SK-N-SH (cell line): ENCODE results near the gene WIPF3. TPM values are rescaled to one million over a fixed set of nuclear protein-coding genes. Genes with fewer than 3 reads are reported as not detected.

Source experiments
- CTCF ChIA-PET: fragments of 300-600, 350-600 bp; formaldehyde crosslinking; extraction: SDS; loops from one replicate; lab custom pipeline; 2021; lab: Yijun Ruan, JAX
- POLR2A ChIA-PET: fragments of 350-600 bp; sonication (Branson Sonifier 250); formaldehyde crosslinking; extraction: SDS; loops from one replicate; lab custom pipeline; 2020; ENCODE audit warnings: antibody characterized with exemption, inconsistent platforms; lab: Yijun Ruan, JAX
- DNase-seq: peaks from one replicate; pipeline ENCODE4 v3.0.0; 2012
- H2AFZ ChIP-seq: fragments of 200-600 bp; sonication (generic); 2 replicates; pipeline ENCODE4 v1.8.1; 2016; ENCODE audit warnings: antibody characterized with exemption, mild to moderate bottlenecking, low read depth
- H3F3A ChIP-seq: fragments of 200-600 bp; sonication (generic); replicated peaks from 2 replicates; pipeline ENCODE3; 2016; ENCODE audit warnings: antibody characterized with exemption, mild to moderate bottlenecking; ENCODE audit not compliant: insufficient read depth
- H3K27ac ChIP-seq, 2 experiments: fragments of 200-500 bp in 1 of 2; fragments of 200-600 bp in 1 of 2; sonication (Bioruptor generic) in 1 of 2; sonication (generic), shearing (Covaris generic) in 1 of 2; 2 replicates each; pipeline versions ENCODE4 v1.5.1 to v1.6.1; 2014 to 2016; ENCODE audit warnings: low read depth in 2 of 2, inconsistent platforms in 1 of 2, low read length in 1 of 2, mild to moderate bottlenecking in 1 of 2, mixed read lengths in 1 of 2
- H3K27me3 ChIP-seq: fragments of 200-600 bp; sonication (generic), shearing (Covaris generic); 2 replicates; pipeline ENCODE4 v1.6.1; 2016; ENCODE audit warnings: mixed run types; ENCODE audit not compliant: insufficient read depth
- H3K36me3 ChIP-seq, 2 experiments: fragments of 200-500 bp in 1 of 2; fragments of 200-600 bp in 1 of 2; sonication (Bioruptor generic) in 1 of 2; sonication (generic) in 1 of 2; replicated peaks in 1 of 2; 2 replicates each; pipeline versions ENCODE3 to v1.5.1; 2014 to 2016; ENCODE audit warnings: low read length in 1 of 2, mild to moderate bottlenecking in 1 of 2; ENCODE audit not compliant: insufficient read depth in 2 of 2, control insufficient read depth in 1 of 2
- H3K4me1 ChIP-seq, 2 experiments: fragments of 200-500 bp in 1 of 2; fragments of 200-600 bp in 1 of 2; sonication (Bioruptor generic) in 1 of 2; sonication (generic), shearing (Covaris generic) in 1 of 2; 2 replicates each; pipeline versions ENCODE4 v1.5.1 to v1.6.1; 2014 to 2016; ENCODE audit warnings: low read depth in 1 of 2, low read length in 1 of 2, mixed run types in 1 of 2; ENCODE audit not compliant: insufficient read depth in 2 of 2, control insufficient read depth in 1 of 2
- H3K4me2 ChIP-seq: fragments of 200-600 bp; sonication (generic), shearing (Covaris generic); 2 replicates; pipeline ENCODE4 v1.6.1; 2017; ENCODE audit warnings: mixed run types
- H3K4me3 ChIP-seq, 2 experiments: fragments of 200-500 bp in 1 of 2; fragments of 200-600 bp in 1 of 2; sonication (Bioruptor generic) in 1 of 2; sonication (generic), shearing (Covaris generic) in 1 of 2; 2 replicates each; pipeline versions ENCODE4 v1.5.1 to v1.8.1; 2014 to 2016; ENCODE audit warnings: low read depth in 2 of 2, inconsistent platforms in 1 of 2, low read length in 1 of 2, mild to moderate bottlenecking in 1 of 2, mixed read lengths in 1 of 2, moderate library complexity in 1 of 2
- H3K79me2 ChIP-seq: fragments of 200-600 bp; sonication (generic); 2 replicates; pipeline ENCODE4 v1.8.1; 2017; ENCODE audit warnings: mild to moderate bottlenecking; ENCODE audit not compliant: insufficient read depth
- H3K9ac ChIP-seq: fragments of 200-600 bp; sonication (generic); 2 replicates; pipeline ENCODE4 v1.6.1; 2017; ENCODE audit warnings: mixed run types
- H3K9me2 ChIP-seq: fragments of 200-600 bp; sonication (generic); 2 replicates; pipeline ENCODE4 v1.6.1; 2017; ENCODE audit warnings: mixed run types
- H3K9me3 ChIP-seq: fragments of 200-600 bp; sonication (generic); 2 replicates; pipeline ENCODE4 v1.6.1; 2017; ENCODE audit warnings: mixed run types, mild to moderate bottlenecking, moderate library complexity
- H4K20me1 ChIP-seq: fragments of 200-600 bp; sonication (generic); 2 replicates; pipeline ENCODE4 v1.6.1; 2017; ENCODE audit warnings: mild to moderate bottlenecking, mixed run types; ENCODE audit not compliant: insufficient read depth
- CHD2 ChIP-seq: fragments of 150-350 bp; IDR thresholded peaks from 2 replicates; pipeline ENCODE4 v1.6.1; 2018; ENCODE audit warnings: low read length; ENCODE audit not compliant: partially characterized antibody
- EP300 ChIP-seq, 2 experiments: IDR thresholded peaks; 2 replicates each; pipeline versions ENCODE4 v1.4.0 to v1.6.1; 2012; ENCODE audit warnings: borderline replicate concordance in 1 of 2, low read depth in 1 of 2, low read length in 1 of 2
- EZH2phosphoT487 ChIP-seq: fragments of 200-600 bp; sonication (generic); IDR thresholded peaks from 2 replicates; pipeline ENCODE4 v1.6.1; 2017; ENCODE audit warnings: low read depth, mixed run types, mild to moderate bottlenecking, antibody characterized with exemption, moderate library complexity, borderline replicate concordance
- FOXJ3 ChIP-seq: sonication (generic); formaldehyde crosslinking; IDR thresholded peaks from 2 replicates; pipeline ENCODE4 v1.5.1; 2020; ENCODE audit warnings: mild to moderate bottlenecking, missing genetic modification reagents
- FOXM1 ChIP-seq: IDR thresholded peaks from 2 replicates; pipeline ENCODE4 v1.4.0; 2012; ENCODE audit warnings: low read depth, mild to moderate bottlenecking
- IRF3 ChIP-seq: fragments of 150-350 bp; IDR thresholded peaks from 2 replicates; pipeline ENCODE4 v1.6.1; 2016; ENCODE audit warnings: mild to moderate bottlenecking, low read depth, low read length
- JUND ChIP-seq: IDR thresholded peaks from 2 replicates; pipeline ENCODE4 v1.4.0; 2012
- MEF2A ChIP-seq: IDR thresholded peaks from 2 replicates; pipeline ENCODE4 v1.4.0; 2012; ENCODE audit warnings: low read depth, borderline replicate concordance
- NFIC ChIP-seq: IDR thresholded peaks from 2 replicates; pipeline ENCODE4 v1.4.0; 2012; ENCODE audit warnings: borderline replicate concordance
- NRF1 ChIP-seq: IDR thresholded peaks from 2 replicates; pipeline ENCODE4 v1.6.1; 2012; ENCODE audit warnings: low read depth, mild to moderate bottlenecking, low read length
- RAD21 ChIP-seq: IDR thresholded peaks from 2 replicates; pipeline ENCODE4 v1.6.1; 2012; ENCODE audit warnings: mild to moderate bottlenecking, low read length
- RCOR1 ChIP-seq: fragments of 150-350 bp; IDR thresholded peaks from 2 replicates; pipeline ENCODE4 v1.6.1; 2017; ENCODE audit warnings: antibody characterized with exemption, low read length
- RFX5 ChIP-seq: IDR thresholded peaks from 2 replicates; pipeline ENCODE4 v1.6.1; 2012; ENCODE audit warnings: mild to moderate bottlenecking, improper control_type of control experiment, low read length
- RXRA ChIP-seq: IDR thresholded peaks from 2 replicates; pipeline ENCODE4 v1.4.0; 2012; ENCODE audit warnings: low read depth, mild to moderate bottlenecking, borderline replicate concordance
- SIN3A ChIP-seq: IDR thresholded peaks from 2 replicates; pipeline ENCODE4 v1.6.1; 2012; ENCODE audit warnings: low read depth, mild to moderate bottlenecking, low read length, moderate library complexity, borderline replicate concordance
- TAF1 ChIP-seq: IDR thresholded peaks from 2 replicates; pipeline ENCODE4 v1.6.1; 2012; ENCODE audit warnings: low read depth, mild to moderate bottlenecking, low read length, moderate library complexity, borderline replicate concordance
- TCF12 ChIP-seq: IDR thresholded peaks from 2 replicates; pipeline ENCODE4 v1.4.0; 2012
- TEAD4 ChIP-seq: IDR thresholded peaks from 2 replicates; pipeline ENCODE4 v1.4.0; 2012; ENCODE audit warnings: mild to moderate bottlenecking, borderline replicate concordance; ENCODE audit not compliant: insufficient read depth
- USF1 ChIP-seq: IDR thresholded peaks from 2 replicates; pipeline ENCODE4 v1.4.0; 2012; ENCODE audit warnings: low read depth, borderline replicate concordance
- YY1 ChIP-seq: IDR thresholded peaks from 2 replicates; pipeline ENCODE4 v1.4.0; 2012; ENCODE audit warnings: low read depth, mild to moderate bottlenecking
- WGBS: methylation state at CpG from one replicate; pipeline ENCODE4 v1.1.6; 2017; ENCODE audit warnings: low lambda C conversion rate; 5-methylcytosine and 5-hydroxymethylcytosine counted together
- polyA plus RNA-seq, 3 experiments: library from polyadenylated mRNA; depleted of rRNA; stranded (reverse); fragments of >200 nt; gene quantifications; 2 replicates each; pipeline ENCODE4 v1.2.3, GENCODE V29; 2012
- TF ChIP-seq, protein P1 (sequence below): IDR thresholded peaks from 2 replicates; pipeline ENCODE4; 2012
- TF ChIP-seq, protein P2 (sequence below): IDR thresholded peaks from 2 replicates; pipeline ENCODE4 v1.4.0; 2012; ENCODE audit warnings: low read depth

WIPF3 gene
- polyA plus RNA-seq, 1 of the 3 experiments (the other 2 are of a cell fraction) = 0.02 TPM

DNA sequence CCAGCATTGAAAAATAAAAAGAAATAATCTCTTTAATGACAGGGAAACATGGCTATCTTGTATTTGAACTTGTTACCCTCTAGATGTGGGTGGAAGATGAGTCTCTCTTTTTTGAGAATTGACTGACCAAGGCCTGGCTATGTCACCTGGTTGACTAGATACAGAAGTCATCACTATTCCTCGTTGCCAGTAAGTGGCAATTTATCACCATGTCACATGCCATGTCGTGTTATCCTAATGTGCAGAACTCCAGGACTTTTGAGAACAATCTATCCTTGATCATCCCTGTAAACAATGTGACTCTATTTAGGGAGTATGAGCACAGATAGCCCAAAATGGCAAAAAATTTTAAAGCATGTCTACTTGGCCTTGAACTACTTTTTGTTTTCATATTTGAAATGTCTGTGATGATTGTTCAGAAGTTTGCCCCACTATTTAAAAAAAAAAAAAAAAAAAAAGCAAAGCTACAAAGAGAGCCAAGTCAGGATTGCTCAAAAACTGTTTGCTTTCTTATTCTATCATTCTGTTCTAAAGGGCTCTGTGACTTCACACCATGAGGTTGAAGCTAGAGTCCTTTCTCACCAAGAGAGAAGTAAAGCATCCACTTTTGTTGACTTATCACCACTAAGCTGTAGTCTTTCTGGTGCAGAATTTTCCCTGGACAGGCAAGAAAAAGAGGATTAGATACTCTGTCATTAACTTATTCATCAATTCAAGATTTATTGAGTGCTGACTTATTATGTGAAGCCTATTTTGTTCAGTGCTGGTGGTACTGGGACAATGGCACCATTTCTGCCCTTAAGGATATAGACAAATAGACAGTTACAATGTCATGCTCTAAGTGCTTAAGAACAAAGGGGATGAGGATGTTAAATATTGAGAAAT, 10.4 kb upstream of the WIPF3 start:
- Histone ChIP-seq H3K36me3 (no peaks in the 10 kb centered on the region), H3K9ac (no peak overlapping the region), H2AFZ (no peak overlapping the region), H3K4me2 (no peak overlapping the region), H3K4me1 (no peaks in the 10 kb centered on the region), H3K27ac (no peak overlapping the region), H3K4me3 (no peak overlapping the region), H3K27me3 (0 out of 2 replicates have a peak, but pooled peaks cover 5% of the 10 kb centered on the region), H3K9me3 (no peaks in the 10 kb centered on the region), H3K79me2 (no peaks in the 10 kb centered on the region), H4K20me1 (no peaks in the 10 kb centered on the region), H3F3A (no peaks in the 10 kb centered on the region), H3K9me2 (no peaks in the 10 kb centered on the region)
- CTCF ChIA-PET = interaction anchor here (2.5 kb wide), 1 partner anchor 10 kb away, joined by 10 read pairs; the partner anchor contains the start of gene WIPF3
- WGBS = 23% methylated on average over 2 of the region's 2 CpGs
- no peak for TF ChIP-seq IRF3
- TF ChIP-seq RCOR1 = no peak
- no peak for TF ChIP-seq EP300 (IDR thresholded peaks at IDR 0.05; ENCODE audit: borderline replicate concordance in 1 of 2, low read depth in 1 of 2, low read length in 1 of 2)
- TF ChIP-seq MEF2A = no peak
- no peak for TF ChIP-seq EZH2phosphoT487
- TF ChIP-seq JUND = no peak
- TF ChIP-seq USF1 = no peak
- no peak for TF ChIP-seq RXRA
- TF ChIP-seq, protein P1, sequence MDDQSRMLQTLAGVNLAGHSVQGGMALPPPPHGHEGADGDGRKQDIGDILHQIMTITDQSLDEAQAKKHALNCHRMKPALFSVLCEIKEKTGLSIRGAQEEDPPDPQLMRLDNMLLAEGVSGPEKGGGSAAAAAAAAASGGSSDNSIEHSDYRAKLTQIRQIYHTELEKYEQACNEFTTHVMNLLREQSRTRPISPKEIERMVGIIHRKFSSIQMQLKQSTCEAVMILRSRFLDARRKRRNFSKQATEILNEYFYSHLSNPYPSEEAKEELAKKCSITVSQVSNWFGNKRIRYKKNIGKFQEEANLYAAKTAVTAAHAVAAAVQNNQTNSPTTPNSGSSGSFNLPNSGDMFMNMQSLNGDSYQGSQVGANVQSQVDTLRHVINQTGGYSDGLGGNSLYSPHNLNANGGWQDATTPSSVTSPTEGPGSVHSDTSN = no peak
- no peak for DNase-seq
- POLR2A ChIA-PET = no interaction called here

GRCh38 chr7:29797112-29797944, 9.0 kb upstream of the WIPF3 start:
- Histone ChIP-seq H3K9me2 (no peaks in the 10 kb centered on the region), H3K27ac (no peak overlapping the region), H2AFZ (no peak overlapping the region), H3F3A (no peaks in the 10 kb centered on the region), H3K27me3 (0 out of 2 replicates have a peak, but pooled peaks cover 5% of the 10 kb centered on the region), H3K4me1 (no peaks in the 10 kb centered on the region), H3K9ac (no peak overlapping the region), H3K4me3 (no peak overlapping the region), H3K36me3 (no peaks in the 10 kb centered on the region), H3K9me3 (no peaks in the 10 kb centered on the region), H4K20me1 (no peaks in the 10 kb centered on the region), H3K4me2 (no peak overlapping the region), H3K79me2 (no peaks in the 10 kb centered on the region)
- POLR2A ChIA-PET = no interaction called here
- no peak for DNase-seq
- CTCF ChIA-PET = interaction anchor here (2.4 to 2.5 kb wide), 2 partner anchors 9 to 81 kb away, joined by 6 to 10 read pairs; partner anchors contain the start of gene WIPF3
- whole genome bisulfite sequencing = 33% methylated on average over 7 of the region's 7 CpGs
- TF ChIP-seq YY1 = no peak
- TF ChIP-seq, protein P2, sequence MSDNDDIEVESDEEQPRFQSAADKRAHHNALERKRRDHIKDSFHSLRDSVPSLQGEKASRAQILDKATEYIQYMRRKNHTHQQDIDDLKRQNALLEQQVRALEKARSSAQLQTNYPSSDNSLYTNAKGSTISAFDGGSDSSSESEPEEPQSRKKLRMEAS = no peak
- TF ChIP-seq NFIC = no peak
- no peak for TF ChIP-seq TCF12
- no peak for TF ChIP-seq EP300 (IDR thresholded peaks at IDR 0.05; ENCODE audit: borderline replicate concordance in 1 of 2, low read depth in 1 of 2, low read length in 1 of 2)
- TF ChIP-seq RFX5 = no peak
- TF ChIP-seq SIN3A = no peak
- no peak for TF ChIP-seq FOXJ3
- no peak for TF ChIP-seq RCOR1
- no peak for TF ChIP-seq TEAD4
- TF ChIP-seq RAD21 = no peak
- TF ChIP-seq FOXM1 = no peak
- no peak for TF ChIP-seq CHD2
- TF ChIP-seq NRF1 = no peak
- TF ChIP-seq, protein P1 = no peak
- no peak for TF ChIP-seq TAF1
